Measurements from ENCODE around the gene JPH3. TPM values are rescaled to one million over a fixed set of nuclear protein-coding genes. Genes with fewer than 3 reads are reported as not detected.
"Not testable (repeated sequence)": the region's sequence is repeated elsewhere in the genome, so short reads cannot be mapped to it uniquely, and the experiment has no call there.

The JPH3 gene
- total RNA-seq, 1 donor from 2014 or later: 3.1 TPM

DNA sequence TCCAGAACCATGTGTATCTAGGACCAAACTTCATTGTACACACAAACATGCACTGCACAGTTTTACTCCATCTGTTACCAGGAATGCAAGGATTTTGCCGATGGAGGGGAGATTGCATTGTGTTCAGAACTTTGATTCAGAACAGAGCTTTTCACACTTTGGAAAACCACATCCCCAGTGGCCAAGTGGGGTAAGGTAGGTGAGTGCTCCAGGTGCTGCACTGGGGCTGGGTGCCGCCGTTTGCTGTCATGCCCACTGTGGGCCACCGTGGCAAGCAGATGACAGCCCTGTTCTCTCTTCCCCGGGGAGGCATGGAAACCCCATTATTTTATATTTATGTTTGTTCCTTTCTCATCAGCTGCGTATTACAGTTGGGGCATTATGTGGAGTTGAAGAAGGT lies 29.3 kb upstream of the JPH3 start:
- no peak for DNase-seq (ENCODE audit: low spot score)

DNA sequence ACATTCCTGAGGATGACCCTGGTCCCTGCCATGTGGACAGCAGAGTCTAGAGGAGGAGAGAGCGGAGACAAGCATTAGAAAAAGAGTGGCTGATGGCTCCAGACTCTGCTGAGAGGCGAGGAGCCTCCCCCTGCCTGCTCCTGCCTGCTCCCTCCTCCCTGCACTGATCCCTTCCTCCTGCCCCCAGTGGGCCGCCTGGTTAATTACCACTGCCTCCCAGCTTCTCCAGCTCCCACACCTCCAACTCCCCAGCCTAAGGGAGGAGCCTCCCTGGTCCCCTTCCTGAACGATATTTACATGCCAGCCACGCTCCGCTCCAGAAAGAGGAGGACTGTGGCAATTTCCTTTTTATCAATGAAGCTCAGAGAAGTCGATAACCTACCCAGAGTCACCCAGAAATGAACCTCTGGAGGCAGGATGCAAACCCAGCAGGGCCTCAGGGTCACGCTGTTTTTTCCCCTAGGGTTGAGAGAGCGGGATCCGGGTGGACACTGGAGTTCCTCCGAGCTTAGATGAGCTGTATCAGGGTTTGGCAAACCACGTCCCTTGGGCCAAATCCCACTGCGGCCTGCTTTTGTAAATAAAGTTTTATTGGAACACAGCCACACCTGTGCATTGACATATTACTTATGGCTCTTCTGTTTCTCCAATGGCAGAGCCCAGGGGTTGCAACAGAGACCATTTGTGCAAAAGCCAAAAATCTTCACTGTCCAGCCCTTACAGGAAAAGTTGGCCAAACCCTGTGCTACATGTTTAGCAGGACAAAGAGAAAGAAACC lies 27.1 kb upstream of the JPH3 start:
- no peak for DNase-seq (ENCODE audit: low spot score)

DNA sequence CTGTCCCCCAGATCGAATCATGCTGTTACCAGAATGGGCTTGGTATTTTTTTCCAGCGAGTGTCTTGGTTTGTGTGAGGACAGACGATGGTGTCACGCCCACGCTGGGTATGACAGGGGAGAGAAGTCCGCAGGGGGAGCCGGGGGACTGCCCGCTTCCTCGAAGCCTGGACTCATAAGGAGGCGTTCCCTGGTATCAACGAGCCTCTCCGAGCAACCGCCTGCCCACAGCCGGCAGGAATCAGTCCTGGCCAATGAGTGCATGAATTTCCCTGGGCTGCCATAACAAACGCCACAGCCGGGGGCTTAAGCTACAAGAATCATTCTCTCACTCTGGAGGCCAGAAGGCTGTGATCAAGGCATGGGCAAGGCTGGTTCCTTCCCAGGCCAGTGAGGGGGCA lies 26.1 kb upstream of the JPH3 start:
- DNase-seq (ENCODE audit: low spot score): no peak

DNA sequence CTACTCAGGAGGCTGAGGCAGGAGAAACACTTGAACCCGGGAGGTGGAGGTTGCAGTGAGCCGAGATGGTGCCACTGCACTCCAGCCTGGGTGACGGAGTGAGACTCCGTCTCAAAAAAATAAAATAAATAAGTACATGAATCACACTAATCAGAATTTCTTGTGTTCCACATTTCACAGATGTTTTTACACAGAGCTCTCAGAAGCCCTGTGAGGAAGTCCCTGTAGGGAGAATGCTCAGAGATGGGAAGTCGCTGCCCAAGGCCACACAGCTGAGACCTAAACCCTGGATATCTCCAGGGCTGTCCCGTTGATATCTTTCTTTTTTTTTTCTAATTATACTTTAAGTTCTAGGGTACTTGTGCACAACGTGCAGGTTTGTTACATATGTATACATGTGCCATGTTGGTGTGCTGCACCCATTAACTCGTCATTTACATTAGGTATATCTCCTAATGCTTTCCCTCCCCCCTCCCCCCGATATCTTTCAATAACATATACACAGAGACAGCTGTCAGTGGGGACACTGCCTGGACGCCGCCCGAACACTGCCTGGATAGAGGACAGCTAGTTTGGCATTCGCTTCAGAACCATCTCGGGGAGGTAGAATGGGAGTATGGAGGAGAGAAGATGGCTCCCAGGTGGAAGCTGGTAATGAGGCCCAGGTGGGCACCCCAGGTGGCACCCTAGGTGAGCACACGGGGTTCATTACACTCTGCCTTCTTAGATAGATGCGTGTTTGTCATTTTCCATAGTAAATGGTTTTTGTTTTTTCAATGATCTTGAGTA lies 24.0 kb upstream of the JPH3 start:
- DNase-seq (ENCODE audit: low spot score): not testable (repeated sequence)

DNA sequence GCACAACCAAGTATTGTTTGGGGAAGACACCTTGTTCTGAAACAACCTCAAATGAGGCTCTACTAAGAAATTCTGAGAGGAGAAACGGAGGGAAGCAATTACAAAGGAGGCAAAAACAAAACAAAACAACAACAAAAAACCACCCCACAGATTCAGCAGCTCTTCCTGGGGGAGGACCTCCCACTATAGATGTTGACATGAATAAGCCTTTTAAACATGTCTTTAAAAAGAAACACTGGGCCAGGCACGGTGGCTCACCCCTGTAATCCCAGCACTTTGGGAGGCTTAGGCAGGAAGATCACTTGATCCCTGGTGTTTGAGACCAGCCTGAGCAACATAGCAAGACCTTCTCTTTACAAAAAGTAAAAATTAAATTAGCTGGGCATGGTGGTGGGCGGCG lies 22.6 kb upstream of the JPH3 start:
- no peak for DNase-seq (ENCODE audit: low spot score)

DNA sequence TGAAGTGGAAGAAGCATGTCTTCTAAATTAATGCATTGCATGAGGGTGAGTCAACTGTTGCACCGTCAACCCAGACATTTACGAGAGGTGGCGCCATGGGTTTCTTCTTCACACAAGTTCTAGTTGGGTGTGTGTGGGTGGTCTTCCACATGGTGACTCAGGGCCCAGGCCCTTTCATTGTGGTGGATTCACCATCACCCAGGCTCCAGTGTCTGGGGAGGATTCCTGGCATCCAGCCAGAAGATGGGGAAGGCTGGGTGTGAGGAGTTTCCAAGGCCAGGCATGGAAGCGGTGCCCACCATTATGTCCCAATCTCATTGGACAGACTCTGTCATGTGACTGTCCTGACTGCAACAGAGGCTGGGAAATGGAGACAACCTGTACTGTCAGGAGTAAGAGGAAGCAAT lies 21.4 kb upstream of the JPH3 start:
- no peak for DNase-seq (ENCODE audit: low spot score)

DNA sequence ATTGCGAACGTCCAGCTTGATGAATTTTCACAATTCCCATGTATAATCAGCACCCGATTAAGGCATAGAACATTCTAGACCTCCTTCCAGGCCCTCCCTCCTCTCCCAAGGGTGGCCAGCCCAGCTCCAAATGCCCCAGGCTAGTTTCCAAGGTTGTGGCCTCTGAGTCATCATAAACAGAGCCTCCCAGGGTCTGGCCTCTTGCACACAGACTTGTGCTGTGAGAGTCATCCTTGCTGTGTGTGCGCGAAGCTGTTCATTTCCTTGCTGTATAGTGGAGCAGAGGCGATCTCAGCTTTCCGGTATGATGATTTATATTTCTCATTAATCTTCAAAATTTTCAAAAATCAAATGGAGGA lies 20.5 kb upstream of the JPH3 start:
- DNase-seq (ENCODE audit: low spot score): peak; percentile 80

DNA sequence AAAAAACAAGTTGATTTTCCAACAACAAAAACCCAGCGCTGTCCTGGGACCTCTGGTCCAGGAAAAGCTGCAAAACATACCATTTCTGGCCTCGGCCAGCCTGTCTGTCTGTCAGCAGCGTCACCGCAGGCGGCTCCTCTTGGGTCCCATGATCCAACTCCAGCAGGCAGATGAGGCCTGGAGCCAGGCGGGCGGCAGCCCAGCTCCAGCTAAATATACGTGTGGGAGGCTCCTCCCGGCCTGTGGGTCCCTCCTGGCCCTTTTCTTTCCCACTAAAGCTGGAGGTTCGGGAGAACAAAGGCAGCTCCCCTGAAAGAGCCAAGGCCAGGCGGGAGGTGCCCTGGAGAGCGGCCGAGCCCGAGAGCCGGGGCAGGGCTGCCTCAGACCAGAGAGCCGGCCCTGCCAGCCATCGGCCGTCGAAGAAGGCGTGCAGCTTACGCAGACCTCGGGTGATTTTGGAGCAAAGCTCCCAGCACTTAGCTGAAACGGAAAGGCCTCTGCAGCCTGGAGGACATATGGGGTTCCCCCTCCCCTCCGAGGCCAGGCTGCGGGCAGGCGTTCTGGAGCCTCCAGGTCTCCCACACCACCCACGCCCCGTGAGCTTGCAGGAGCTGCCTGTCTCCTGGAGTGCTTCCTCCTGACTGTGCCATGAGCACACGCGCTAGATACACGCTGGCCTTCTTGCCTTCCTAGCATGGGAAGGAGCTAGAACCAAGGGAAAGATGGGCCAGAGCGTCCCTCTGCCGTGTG lies 19.9 kb upstream of the JPH3 start:
- DNase-seq (ENCODE audit: low spot score): peak; percentile 80

DNA sequence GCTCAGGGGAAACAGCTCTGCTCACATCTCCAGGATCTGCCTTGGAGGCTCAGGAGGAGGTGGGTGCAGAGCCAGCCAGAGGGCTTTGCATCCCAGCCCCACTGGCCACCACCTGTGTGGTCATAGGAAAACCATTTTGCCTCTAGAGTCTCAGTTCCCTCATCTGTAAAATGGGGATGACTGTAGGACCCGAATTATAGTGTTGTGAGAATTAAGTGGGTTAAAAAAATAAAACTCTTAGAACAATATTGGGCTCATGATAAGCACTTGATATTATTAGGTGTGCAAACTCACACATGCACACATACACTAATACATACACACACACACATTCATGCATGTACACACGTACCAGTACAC lies 19.4 kb upstream of the JPH3 start:
- DNase-seq (ENCODE audit: low spot score): no peak

DNA sequence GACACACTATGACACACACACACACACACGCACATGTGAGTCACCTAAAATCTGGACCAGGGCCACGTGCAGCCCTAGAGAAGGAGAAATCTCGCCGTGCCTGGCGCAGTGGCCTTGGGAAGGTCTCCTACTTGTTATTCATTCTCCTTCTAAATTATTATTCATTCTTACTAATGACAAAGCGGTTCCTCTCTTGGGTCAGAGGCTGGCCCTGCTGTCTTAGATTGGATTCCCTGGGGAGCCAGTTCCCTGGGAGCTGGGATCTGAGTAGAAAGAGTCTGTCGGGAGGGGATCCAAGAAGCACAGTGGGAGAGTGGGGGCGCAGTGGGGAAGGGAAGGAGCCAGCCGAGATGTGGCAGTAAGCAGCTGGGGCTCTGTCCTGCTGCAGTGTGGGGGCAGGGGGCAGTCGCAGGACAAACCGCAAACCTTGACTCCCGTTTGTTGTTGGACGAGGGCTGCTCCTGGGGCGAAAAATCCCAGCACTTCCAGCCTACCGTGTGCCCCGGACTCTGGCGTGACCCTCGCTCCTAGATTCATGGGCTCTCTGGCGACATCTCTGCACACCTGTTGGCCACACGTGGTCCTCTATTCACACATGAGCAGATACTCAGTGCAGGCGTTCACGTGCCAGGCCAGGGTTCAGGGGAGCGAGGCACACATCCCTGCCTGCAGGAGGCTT lies 18.7 kb upstream of the JPH3 start:
- DNase-seq (ENCODE audit: low spot score): no peak

DNA sequence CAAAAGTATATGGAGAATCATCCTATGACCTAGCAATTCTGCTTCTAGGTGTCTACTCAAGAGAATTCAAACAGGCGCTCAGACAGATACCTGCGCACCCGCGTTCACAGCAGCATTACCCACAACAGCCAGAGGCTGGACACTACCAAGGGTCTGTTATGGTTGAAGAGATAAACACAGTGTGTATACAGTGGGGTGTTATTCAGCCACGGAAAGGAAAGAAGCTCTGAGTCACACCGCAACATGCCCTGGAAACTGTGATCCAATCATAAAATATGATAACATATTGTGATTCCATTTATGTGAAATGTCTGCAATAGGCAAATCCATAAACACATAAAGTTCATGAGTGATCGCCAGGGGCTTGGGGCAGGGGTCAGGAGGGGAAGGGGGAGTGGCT lies 18.0 kb upstream of the JPH3 start:
- DNase-seq (ENCODE audit: low spot score): no peak

DNA sequence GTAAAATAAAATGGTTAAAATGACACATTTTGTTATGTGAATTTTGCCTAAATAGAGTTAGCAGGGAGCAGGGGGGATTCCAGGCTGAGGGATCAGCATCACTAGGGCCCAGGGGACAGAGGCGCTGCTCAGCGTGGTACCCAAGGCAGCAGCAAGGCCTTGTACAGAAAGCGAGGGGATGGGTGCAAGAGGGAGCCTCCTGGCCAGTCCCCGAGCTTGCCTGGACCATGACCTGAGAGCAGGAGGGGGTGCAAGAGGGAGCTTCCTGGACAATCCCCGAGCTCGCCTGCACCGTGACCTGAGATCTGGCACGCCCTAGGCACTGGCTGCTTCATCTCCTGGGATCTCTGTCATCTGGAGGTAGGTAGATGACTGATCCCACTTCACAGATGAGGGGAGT lies 17.3 kb upstream of the JPH3 start:
- no peak for DNase-seq (ENCODE audit: low spot score)

DNA sequence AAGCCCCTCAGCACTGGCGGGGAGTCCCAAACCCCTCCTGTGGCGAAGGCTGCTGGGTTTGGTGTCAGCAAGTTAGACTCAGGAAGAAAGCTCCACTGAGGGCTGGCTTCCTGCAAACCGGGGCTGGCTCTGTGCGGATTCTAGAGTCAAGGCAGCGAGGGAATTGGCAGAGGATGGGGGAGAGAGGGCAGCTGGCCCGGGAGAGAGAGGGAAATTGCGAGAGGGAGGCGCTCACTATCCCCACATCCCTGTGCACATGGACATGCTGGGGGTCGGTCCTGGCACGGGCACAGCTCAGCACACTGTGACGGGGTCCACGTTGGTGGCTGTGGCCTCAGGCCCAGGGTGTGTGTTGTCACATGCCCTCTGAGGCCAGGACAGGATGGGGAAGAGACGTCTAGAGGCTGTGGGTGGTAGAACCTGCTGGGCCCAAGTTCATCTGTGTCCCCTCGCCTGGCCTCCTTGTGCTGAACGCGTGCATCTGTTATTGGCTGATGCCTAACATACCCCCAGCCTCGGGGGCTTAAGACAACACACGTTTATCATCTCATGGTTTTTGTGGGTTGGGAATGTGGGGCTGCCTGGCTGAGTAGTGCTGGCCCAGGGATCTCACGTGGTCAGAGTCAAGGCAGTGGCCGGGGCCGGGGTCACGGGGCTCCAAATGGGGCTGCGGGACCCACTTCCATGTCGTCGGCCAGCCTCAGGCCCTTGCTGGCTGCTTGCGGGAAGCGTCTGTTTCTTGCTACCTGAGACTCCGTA lies 16.7 kb upstream of the JPH3 start:
- no peak for DNase-seq (ENCODE audit: low spot score)

DNA sequence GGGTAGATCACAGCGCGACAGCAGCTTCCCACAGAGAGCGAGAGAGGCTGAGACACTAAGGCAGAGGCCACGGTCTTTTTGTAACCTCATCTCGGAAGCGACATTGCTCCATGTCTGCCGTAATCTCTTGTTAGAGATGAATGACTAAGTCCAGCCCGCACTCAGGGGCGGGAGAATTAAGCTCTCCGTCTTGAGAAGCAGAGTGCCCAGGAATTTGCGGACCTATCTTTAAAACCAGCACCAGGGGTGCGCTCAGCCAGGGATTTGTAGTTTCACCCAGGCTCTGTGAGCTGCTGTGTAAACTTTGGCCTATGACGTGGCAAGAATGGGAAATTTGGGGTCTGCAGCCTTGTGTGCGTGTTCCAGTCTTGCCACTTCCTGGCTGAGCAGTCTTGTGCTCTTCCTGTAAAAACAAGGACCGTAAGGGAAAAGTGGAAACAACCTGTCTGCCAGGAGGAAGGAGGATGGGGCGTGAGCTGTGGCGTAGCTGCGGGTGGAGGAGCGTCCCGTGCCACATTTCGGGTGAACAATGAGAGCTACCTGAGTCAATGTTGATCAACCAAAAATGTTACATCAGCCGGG lies 16.0 kb upstream of the JPH3 start:
- DNase-seq (ENCODE audit: low spot score): peak; percentile 28

DNA sequence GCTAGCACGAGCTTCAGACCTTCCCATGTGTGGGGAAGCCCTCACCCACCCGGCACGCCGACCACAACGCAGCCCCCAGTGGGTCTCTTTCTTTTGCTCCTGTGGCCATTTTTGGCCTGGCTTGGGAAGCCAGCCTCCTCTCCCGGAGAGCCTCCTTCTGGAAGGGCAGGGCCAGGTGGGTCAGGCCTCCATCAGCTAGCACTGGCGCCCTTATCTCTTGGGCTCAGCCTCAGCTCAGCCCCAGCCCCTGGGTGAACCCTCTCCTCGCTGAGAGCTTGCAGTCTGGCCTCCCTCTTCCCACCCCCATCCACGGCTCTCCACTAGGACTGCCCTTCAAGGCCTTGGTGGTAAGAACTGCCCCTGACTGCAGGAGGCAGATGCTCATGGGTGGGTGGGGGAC lies 14.7 kb upstream of the JPH3 start:
- DNase-seq (ENCODE audit: low spot score): no peak

DNA sequence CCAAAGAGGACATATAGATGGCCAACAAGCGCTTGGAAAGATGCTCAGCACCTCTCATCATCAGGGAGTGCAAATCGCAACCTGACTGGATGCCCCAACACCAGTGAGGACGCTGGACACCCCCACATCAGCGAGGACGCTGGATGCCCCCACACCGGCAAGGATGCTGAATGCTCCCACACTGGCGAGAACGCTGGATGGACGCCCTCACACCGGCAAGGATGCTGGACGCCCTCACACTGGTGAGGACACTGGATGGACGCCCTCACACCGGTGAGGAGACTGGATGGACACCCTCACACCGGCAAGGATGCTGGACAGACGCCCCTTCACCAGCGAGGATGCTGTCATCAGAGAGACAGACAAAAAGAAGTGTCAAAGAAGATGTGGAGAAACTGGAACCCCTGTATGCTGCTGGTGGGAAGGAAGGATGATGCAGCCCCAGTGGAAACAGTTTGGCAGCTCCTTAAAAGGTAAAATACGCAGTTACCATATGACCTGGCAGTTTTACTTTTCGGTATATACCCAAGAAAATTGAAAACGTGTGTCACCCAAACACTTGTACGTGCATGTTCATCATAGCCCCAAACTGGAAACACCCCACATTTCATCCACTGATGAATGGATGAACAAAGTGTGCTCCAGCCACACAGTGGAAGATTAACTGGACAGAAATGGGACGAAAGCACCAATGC lies 10.1 kb upstream of the JPH3 start:
- DNase-seq (ENCODE audit: low spot score): no peak

DNA sequence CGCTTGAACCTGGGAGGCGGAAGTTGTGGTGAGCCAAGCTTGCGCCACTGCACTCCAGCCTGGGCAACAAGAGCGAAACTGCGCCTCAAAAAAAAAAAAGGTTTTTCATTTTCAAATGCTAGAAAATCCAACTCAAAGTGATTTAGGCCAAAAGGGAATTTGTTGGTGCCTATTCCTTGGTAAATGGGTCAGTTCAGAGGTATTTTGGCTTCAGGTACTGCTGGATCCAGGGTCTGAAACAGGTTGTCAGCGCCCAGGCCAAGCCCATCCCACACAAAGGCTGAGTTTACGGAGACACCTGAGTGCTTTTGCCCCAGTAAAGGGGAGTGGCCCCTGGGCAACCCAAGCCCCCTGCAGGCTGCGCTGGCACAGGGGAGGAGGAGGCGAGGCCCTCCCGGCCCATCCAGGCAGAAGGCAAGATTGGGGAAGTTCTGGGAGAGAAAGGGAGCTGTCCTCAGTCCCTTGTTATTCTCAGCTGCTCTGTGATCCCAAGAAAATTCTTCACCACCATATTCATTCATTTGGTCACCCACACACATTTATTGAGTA lies 8.5 kb upstream of the JPH3 start:
- no peak for DNase-seq (ENCODE audit: low spot score)

DNA sequence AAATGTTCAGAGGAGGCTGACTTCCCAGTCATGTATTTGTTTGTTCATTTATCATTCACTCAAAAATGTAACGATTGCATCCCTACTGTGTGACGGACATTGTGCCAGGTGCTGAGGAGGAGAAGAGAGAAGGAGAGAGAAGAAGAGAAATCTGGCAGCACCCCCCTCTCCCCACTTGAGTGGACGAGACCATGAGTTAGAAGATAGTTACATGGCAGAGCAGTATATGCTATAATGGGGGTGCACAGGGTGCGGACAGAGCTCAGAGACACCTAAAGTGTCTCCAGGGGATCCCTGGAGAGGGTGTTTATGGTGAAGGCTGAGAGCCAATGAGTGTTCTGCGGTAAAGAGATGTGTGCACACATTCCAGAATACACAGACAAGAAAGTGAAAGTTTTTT lies 6.6 kb upstream of the JPH3 start:
- no peak for DNase-seq (ENCODE audit: low spot score)

DNA sequence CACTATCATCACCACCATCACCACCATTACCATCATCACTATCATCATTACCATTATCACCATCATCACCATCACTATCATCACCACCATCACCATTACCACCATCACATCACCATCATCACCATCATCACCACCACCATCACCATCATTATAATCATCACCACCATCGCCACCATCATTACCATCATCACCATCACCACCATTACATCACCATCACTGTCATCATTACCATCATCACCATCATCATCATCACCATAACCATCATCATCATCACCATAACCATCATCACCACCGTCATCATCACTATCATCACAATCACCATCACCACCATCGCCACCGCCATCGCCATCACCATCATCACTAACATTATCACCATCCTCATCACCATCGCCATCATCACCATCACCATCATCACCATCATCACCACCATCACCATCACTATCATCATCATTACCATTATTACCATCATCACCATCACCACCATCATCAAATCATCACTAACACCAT lies 4.9 kb upstream of the JPH3 start:
- no peak for DNase-seq (ENCODE audit: low spot score)

DNA sequence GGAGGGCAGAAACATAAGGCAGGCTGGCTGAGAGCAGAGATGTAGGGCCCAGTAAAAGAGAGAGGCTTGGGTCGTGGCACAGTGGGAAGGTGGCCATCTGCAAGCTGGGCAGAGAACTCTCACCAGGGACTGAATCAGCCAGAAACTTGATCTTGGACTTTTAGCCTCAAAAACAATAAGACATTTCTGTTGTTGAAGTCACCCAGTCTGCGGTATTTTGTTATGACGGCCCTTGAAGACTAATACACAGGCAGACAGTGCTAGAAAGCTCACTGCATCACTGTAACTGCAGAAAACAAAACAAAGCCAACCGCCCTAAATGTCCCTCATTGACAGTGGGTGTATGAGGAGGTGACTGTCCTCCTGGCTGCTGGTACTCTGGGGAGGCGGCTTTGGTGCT lies 3.9 kb upstream of the JPH3 start:
- DNase-seq (ENCODE audit: low spot score): no peak
